ENCODE data around the gene INPP5D. TPM values are rescaled to one million over a fixed set of nuclear protein-coding genes. Genes with fewer than 3 reads are reported as not detected.

INPP5D gene
- total RNA-seq, 4 donors from 2014 or later, result 7.8 to 40.4 (median 26.1) TPM

- H3K27me3 ChIP-seq, result no peaks in the 10 kb centered on the region
- no peak overlapping the region for H3K4me3 ChIP-seq
- no peak for DNase-seq
- no peaks in the 10 kb centered on the region for H3K9me3 ChIP-seq
- intact Hi-C loops (cut with DNase I; ENCODE audit: low total_unique reads) (no loop called here), in situ Hi-C loops (cut with MboI; ENCODE audit: low pct_ligation_motif_present in 1 of 4, low pct_unique_long_range_greater_than_20kb in 1 of 4, low sequenced_read_pairs in 3 of 4) (no loop called here)
- H3K36me3 ChIP-seq, result no peaks in the 10 kb centered on the region
- peak overlapping the region; percentile 36 to 83 (median 63) for H3K27ac ChIP-seq
- 80 to 85% methylated on average over 5 to 7 of the region's 7 CpGs for WGBS, 2 donors (ENCODE audit: low coverage in 1 of 2)
- peaks cover 0 to 43% (median 10%) of the 10 kb centered on the region in 4 donors for H3K4me1 ChIP-seq
- TF ChIP-seq POLR2A (IDR thresholded peaks at IDR 0.05) (no peak), EP300 (IDR thresholded peaks at IDR 0.05; ENCODE audit: low read depth) (no peak), POLR2AphosphoS5 (IDR thresholded peaks at IDR 0.05) (no peak), CTCF (IDR thresholded peaks at IDR 0.05) (no peak)
These were observed 27.6 kb downstream of the INPP5D start for GRCh38 chr2:233087713-233088112.

GRCh38 chr2:233088972-233089345 lies 28.8 kb downstream of the INPP5D start:
- 80 to 89% methylated on average over 1 to 8 of the region's 8 CpGs for WGBS, 2 donors (ENCODE audit: low coverage in 1 of 2)

GRCh38 chr2:233089851-233090250 lies 29.7 kb downstream of the INPP5D start:
- peaks cover 0 to 25% (median 4%) of the 10 kb centered on the region in 4 donors for H3K4me1 ChIP-seq
- intact Hi-C loops (cut with DNase I; ENCODE audit: low total_unique reads) (no loop called here), in situ Hi-C loops (cut with MboI; ENCODE audit: low pct_ligation_motif_present in 1 of 4, low pct_unique_long_range_greater_than_20kb in 1 of 4, low sequenced_read_pairs in 3 of 4) (no loop called here)
- no peak for DNase-seq
- no peaks in the 10 kb centered on the region for H3K9me3 ChIP-seq
- no peaks in the 10 kb centered on the region for H3K36me3 ChIP-seq
- no peak for TF ChIP-seq POLR2A (IDR thresholded peaks at IDR 0.05)
- no peak for TF ChIP-seq CTCF (IDR thresholded peaks at IDR 0.05)
- TF ChIP-seq POLR2AphosphoS5 (IDR thresholded peaks at IDR 0.05), result no peak
- TF ChIP-seq EP300 (IDR thresholded peaks at IDR 0.05; ENCODE audit: low read depth), result no peak
- WGBS, 2 donors (ENCODE audit: low coverage in 1 of 2), result 95 to 100% methylated on average over 2 to 11 of the region's 11 CpGs
- no peaks in the 10 kb centered on the region for H3K27me3 ChIP-seq
- no peak overlapping the region for H3K4me3 ChIP-seq
- H3K27ac ChIP-seq, result no peak overlapping the region

More at GRCh38 chr2:233088972-233089345, 28.8 kb downstream of the INPP5D start:
- no peak for TF ChIP-seq POLR2AphosphoS5 (IDR thresholded peaks at IDR 0.05)
- TF ChIP-seq POLR2A (IDR thresholded peaks at IDR 0.05), result no peak
- TF ChIP-seq CTCF (IDR thresholded peaks at IDR 0.05), result no peak
- TF ChIP-seq EP300 (IDR thresholded peaks at IDR 0.05; ENCODE audit: low read depth), result no peak
- DNase-seq, result no peak
- Histone ChIP-seq H3K36me3 (no peaks in the 10 kb centered on the region), H3K27me3 (no peaks in the 10 kb centered on the region), H3K9me3 (no peaks in the 10 kb centered on the region), H3K4me1 (peaks cover 0 to 30% (median 5%) of the 10 kb centered on the region in 4 donors), H3K4me3 (no peak overlapping the region), H3K27ac (peak overlapping the region in 2 of 4 donors; percentile 51)
- in situ Hi-C loops (cut with MboI; ENCODE audit: low pct_ligation_motif_present in 1 of 4, low pct_unique_long_range_greater_than_20kb in 1 of 4, low sequenced_read_pairs in 3 of 4) (no loop called here), intact Hi-C loops (cut with DNase I; ENCODE audit: low total_unique reads) (no loop called here)

GRCh38 chr2:233090879-233091278 lies 30.7 kb downstream of the INPP5D start:
- no peaks in the 10 kb centered on the region for H3K36me3 ChIP-seq
- no peak for TF ChIP-seq CTCF (IDR thresholded peaks at IDR 0.05)
- TF ChIP-seq POLR2A (IDR thresholded peaks at IDR 0.05), result no peak
- no peak for TF ChIP-seq POLR2AphosphoS5 (IDR thresholded peaks at IDR 0.05)
- no peak for TF ChIP-seq EP300 (IDR thresholded peaks at IDR 0.05; ENCODE audit: low read depth)
- no peak for DNase-seq
- H3K27me3 ChIP-seq, result no peaks in the 10 kb centered on the region
- WGBS, 2 donors (ENCODE audit: low coverage in 1 of 2), result 96 to 100% methylated on average over 4 to 6 of the region's 6 CpGs
- H3K9me3 ChIP-seq, result no peaks in the 10 kb centered on the region
- no peak overlapping the region for H3K27ac ChIP-seq
- peaks cover 0 to 15% (median 3%) of the 10 kb centered on the region in 4 donors for H3K4me1 ChIP-seq
- no peak overlapping the region for H3K4me3 ChIP-seq
- intact Hi-C loops (cut with DNase I; ENCODE audit: low total_unique reads) (no loop called here), in situ Hi-C loops (cut with MboI; ENCODE audit: low pct_ligation_motif_present in 1 of 4, low pct_unique_long_range_greater_than_20kb in 1 of 4, low sequenced_read_pairs in 3 of 4) (no loop called here)

Data from transverse colon (tissue), 4 donors.